Activated CD8-positive, alpha-beta memory T cell treated with anti-CD3 and anti-CD28 coated beads for 24 hours (primary cell): Measurements from ENCODE around the gene GOLGA5.

Source experiments
- DNase-seq: peaks from one replicate; pipeline ENCODE4 v3.0.0-alpha.2; 2020

The GOLGA5 gene

GRCh38 chr14:92883066-92883465, 89.0 kb downstream of the GOLGA5 start:
- DNase-seq = no peak

- DNase-seq = no peak
These were observed 90.3 kb downstream of the GOLGA5 start for GRCh38 chr14:92884410-92884809.

- DNase-seq = no peak
These were observed 91.4 kb downstream of the GOLGA5 start for GRCh38 chr14:92885279-92886061.

- no peak for DNase-seq
These were observed 92.2 kb downstream of the GOLGA5 start for GRCh38 chr14:92886337-92886736.

- no peak for DNase-seq
These were observed 93.1 kb downstream of the GOLGA5 start for GRCh38 chr14:92887157-92887556.

- no peak for DNase-seq
These were observed 94.8 kb downstream of the GOLGA5 start for GRCh38 chr14:92888896-92889295.
